SK-N-MC (cell line): ENCODE measurements around the gene RASSF8.
A peak's percentile ranks its signal among the peaks of the same experiment; 100 is the strongest.

Experiments
- DNase-seq: peaks from one replicate; pipeline ENCODE4 v3.0.0-alpha.2; 2011; ENCODE audit warnings: low read depth, low spot score
- H3K27ac ChIP-seq: fragments of 200-600 bp; sonication (generic); 2 replicates; pipeline ENCODE4 v1.5.1; 2016; ENCODE audit warnings: mixed run types
- H3K36me3 ChIP-seq: fragments of 200-600 bp; sonication (generic); 2 replicates; pipeline ENCODE4 v1.6.1; 2017; ENCODE audit warnings: antibody characterized with exemption, low read length, mixed read lengths; ENCODE audit not compliant: insufficient read depth
- H3K4me3 ChIP-seq: fragments of 200-600 bp; sonication (generic); 2 replicates; pipeline ENCODE4 v1.5.1; 2016
- H3K9ac ChIP-seq: fragments of 200-600 bp; sonication (generic); 2 replicates; pipeline ENCODE4 v1.8.0; 2017; ENCODE audit warnings: mixed run types, mixed read lengths; ENCODE audit not compliant: insufficient read length
- H3K9me3 ChIP-seq: fragments of 200-600 bp; sonication (generic); 2 replicates; pipeline ENCODE4 v1.6.1; 2017; ENCODE audit warnings: low read depth, mild to moderate bottlenecking, antibody characterized with exemption, low read length, moderate library complexity, mixed read lengths
- EZH2 ChIP-seq: fragments of 200-600 bp; sonication (generic); IDR thresholded peaks from one replicate; pipeline ENCODE4 v1.6.1; 2017; ENCODE audit warnings: antibody characterized with exemption
- FOXP2 ChIP-seq: optimal IDR thresholded peaks from 2 replicates; pipeline ENCODE3; 2011; ENCODE audit warnings: mild to moderate bottlenecking, moderate library complexity; ENCODE audit not compliant: insufficient read depth; ENCODE audit errors: extremely low read length, control extremely low read depth
- POLR2AphosphoS5 ChIP-seq: IDR thresholded peaks from 2 replicates; pipeline ENCODE4 v1.6.1; 2012; ENCODE audit warnings: mild to moderate bottlenecking, low read depth, low read length, borderline replicate concordance

The RASSF8 gene

GRCh38 chr12:26021534-26021933, 63.1 kb downstream of the RASSF8 start:
- TF ChIP-seq POLR2AphosphoS5, result no peak
- no peak overlapping the region for H3K4me3 ChIP-seq
- no peaks in the 10 kb centered on the region for H3K9me3 ChIP-seq
- H3K27ac ChIP-seq, result no peak overlapping the region
- no peak for DNase-seq
- H3K36me3 ChIP-seq, result no peaks in the 10 kb centered on the region
- no peak overlapping the region for H3K9ac ChIP-seq

GRCh38 chr12:26022043-26022442, 63.6 kb downstream of the RASSF8 start:
- no peaks in the 10 kb centered on the region for H3K36me3 ChIP-seq
- no peak for DNase-seq
- no peak overlapping the region for H3K27ac ChIP-seq
- TF ChIP-seq FOXP2 (no peak), EZH2 (no peak), POLR2AphosphoS5 (no peak)
- no peak overlapping the region for H3K9ac ChIP-seq
- no peak overlapping the region for H3K4me3 ChIP-seq
- H3K9me3 ChIP-seq, result no peaks in the 10 kb centered on the region

GRCh38 chr12:26026713-26027112, 68.2 kb downstream of the RASSF8 start:
- no peaks in the 10 kb centered on the region for H3K36me3 ChIP-seq
- no peaks in the 10 kb centered on the region for H3K9me3 ChIP-seq
- H3K9ac ChIP-seq, result no peak overlapping the region
- DNase-seq, result no peak
- no peak overlapping the region for H3K4me3 ChIP-seq
- H3K27ac ChIP-seq, result no peak overlapping the region
- TF ChIP-seq EZH2, result no peak
- TF ChIP-seq POLR2AphosphoS5, result no peak
- no peak for TF ChIP-seq FOXP2

- Histone ChIP-seq H3K27ac (no peak overlapping the region), H3K4me3 (no peak overlapping the region), H3K9me3 (no peaks in the 10 kb centered on the region), H3K9ac (no peak overlapping the region), H3K36me3 (no peaks in the 10 kb centered on the region)
- TF ChIP-seq POLR2AphosphoS5 (no peak), EZH2 (no peak), FOXP2 (no peak)
- no peak for DNase-seq
These were observed 68.9 kb downstream of the RASSF8 start for GRCh38 chr12:26027401-26027800.

- DNase-seq, result peak; percentile 42
- Histone ChIP-seq H3K27ac (no peak overlapping the region), H3K9ac (no peak overlapping the region), H3K9me3 (no peaks in the 10 kb centered on the region), H3K36me3 (no peaks in the 10 kb centered on the region), H3K4me3 (no peak overlapping the region)
- no peak for TF ChIP-seq EZH2
- no peak for TF ChIP-seq FOXP2
- no peak for TF ChIP-seq POLR2AphosphoS5
These were observed 70.7 kb downstream of the RASSF8 start for GRCh38 chr12:26028953-26029735.

- Histone ChIP-seq H3K27ac (no peak overlapping the region), H3K9ac (no peak overlapping the region), H3K4me3 (no peak overlapping the region), H3K36me3 (no peaks in the 10 kb centered on the region), H3K9me3 (no peaks in the 10 kb centered on the region)
- no peak for DNase-seq
- TF ChIP-seq FOXP2 (no peak), EZH2 (no peak), POLR2AphosphoS5 (no peak)
These were observed 71.2 kb downstream of the RASSF8 start for GRCh38 chr12:26029736-26030022.

GRCh38 chr12:26030371-26030770, 71.9 kb downstream of the RASSF8 start:
- Histone ChIP-seq H3K27ac (no peak overlapping the region), H3K9me3 (no peaks in the 10 kb centered on the region), H3K4me3 (no peak overlapping the region), H3K9ac (no peak overlapping the region), H3K36me3 (no peaks in the 10 kb centered on the region)
- DNase-seq, result no peak
- TF ChIP-seq FOXP2 (no peak), POLR2AphosphoS5 (no peak)

GRCh38 chr12:26031318-26031717, 72.8 kb downstream of the RASSF8 start:
- H3K9ac ChIP-seq, result no peak overlapping the region
- H3K36me3 ChIP-seq, result no peaks in the 10 kb centered on the region
- no peak for DNase-seq
- H3K27ac ChIP-seq, result no peak overlapping the region
- TF ChIP-seq POLR2AphosphoS5, result no peak
- H3K4me3 ChIP-seq, result no peak overlapping the region
- H3K9me3 ChIP-seq, result no peaks in the 10 kb centered on the region

GRCh38 chr12:26031827-26032226, 73.3 kb downstream of the RASSF8 start:
- Histone ChIP-seq H3K36me3 (no peaks in the 10 kb centered on the region), H3K27ac (peak overlapping the region; percentile 79; the same call in 1 of the 2 replicates), H3K4me3 (peak overlapping the region; percentile 33; the same call in 1 of the 2 replicates), H3K9me3 (no peaks in the 10 kb centered on the region), H3K9ac (no peak overlapping the region)
- TF ChIP-seq EZH2, result no peak
- no peak for TF ChIP-seq FOXP2
- TF ChIP-seq POLR2AphosphoS5, result no peak
- no peak for DNase-seq
